Endothelial cell of umbilical vein (primary cell): ENCODE measurements around the gene KIF26B.

ENCODE experiments used
- MYC ChIP-seq: IDR thresholded peaks from one replicate; pipeline ENCODE4 v1.6.1; 2011; ENCODE audit warnings: mild to moderate bottlenecking, low read depth, low read length
- TF ChIP-seq, protein P1 (sequence below), 2 donors: IDR thresholded peaks; 1 replicate in 1 of 2; 2 replicates in 1 of 2; pipeline ENCODE4 v1.5.1; 2011; ENCODE audit warnings: low read length in 2 of 2, mild to moderate bottlenecking in 2 of 2, moderate library complexity in 2 of 2, control low read depth in 1 of 2, inconsistent platforms in 1 of 2, low read depth in 1 of 2; ENCODE audit not compliant: insufficient read depth in 1 of 2; ENCODE audit errors: extremely low read depth in 1 of 2

DNA sequence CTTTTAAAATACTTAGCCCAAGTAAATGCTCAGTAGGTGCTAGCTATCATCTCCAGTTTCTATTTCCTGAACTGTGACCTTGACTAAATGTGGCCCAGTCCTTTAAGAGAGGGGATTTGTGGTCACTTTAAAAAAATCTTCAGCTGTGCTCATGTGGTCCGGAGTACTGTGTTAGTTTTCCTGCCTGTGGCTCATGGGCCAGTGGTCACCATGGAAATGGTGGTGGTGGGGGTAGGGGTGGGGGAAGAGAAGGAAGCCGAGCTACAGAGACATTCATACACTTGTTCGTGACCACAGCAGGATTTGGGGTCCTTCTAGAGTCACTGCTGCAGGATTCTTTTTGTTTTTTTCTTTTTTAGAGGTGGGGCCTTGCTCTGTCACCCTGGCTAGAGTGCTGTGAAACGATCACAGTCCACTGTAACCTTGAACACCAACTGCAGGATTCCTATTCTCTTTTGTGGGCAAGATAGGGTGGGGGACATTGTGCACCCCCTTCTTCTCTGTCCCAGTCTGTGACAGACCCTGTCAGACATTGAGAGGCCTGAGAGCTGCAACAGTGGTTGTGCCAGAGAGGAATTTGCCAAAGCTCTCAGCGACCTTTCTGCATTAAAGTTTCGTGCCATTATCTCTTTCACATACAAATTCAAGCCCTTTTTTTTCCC lies 25.8 kb downstream of the KIF26B start:
- TF ChIP-seq, protein P1, sequence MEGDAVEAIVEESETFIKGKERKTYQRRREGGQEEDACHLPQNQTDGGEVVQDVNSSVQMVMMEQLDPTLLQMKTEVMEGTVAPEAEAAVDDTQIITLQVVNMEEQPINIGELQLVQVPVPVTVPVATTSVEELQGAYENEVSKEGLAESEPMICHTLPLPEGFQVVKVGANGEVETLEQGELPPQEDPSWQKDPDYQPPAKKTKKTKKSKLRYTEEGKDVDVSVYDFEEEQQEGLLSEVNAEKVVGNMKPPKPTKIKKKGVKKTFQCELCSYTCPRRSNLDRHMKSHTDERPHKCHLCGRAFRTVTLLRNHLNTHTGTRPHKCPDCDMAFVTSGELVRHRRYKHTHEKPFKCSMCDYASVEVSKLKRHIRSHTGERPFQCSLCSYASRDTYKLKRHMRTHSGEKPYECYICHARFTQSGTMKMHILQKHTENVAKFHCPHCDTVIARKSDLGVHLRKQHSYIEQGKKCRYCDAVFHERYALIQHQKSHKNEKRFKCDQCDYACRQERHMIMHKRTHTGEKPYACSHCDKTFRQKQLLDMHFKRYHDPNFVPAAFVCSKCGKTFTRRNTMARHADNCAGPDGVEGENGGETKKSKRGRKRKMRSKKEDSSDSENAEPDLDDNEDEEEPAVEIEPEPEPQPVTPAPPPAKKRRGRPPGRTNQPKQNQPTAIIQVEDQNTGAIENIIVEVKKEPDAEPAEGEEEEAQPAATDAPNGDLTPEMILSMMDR (IDR thresholded peaks at IDR 0.05; ENCODE audit: extremely low read depth in 1 of 2, insufficient read depth in 1 of 2, low read depth in 1 of 2, low read length in 2 of 2), result no peak
- no peak for TF ChIP-seq MYC
